ENCODE measurements around the gene HSPA9.

Gene HSPA9

GRCh38 chr5:138563340-138564118, 11.7 kb downstream of the HSPA9 start:
- no peak for DNase-seq (ENCODE audit: low read depth in 2 of 2)

GRCh38 chr5:138560971-138561370, 14.2 kb downstream of the HSPA9 start:
- DNase-seq (ENCODE audit: low read depth in 2 of 2): no peak

GRCh38 chr5:138559937-138560336, 15.3 kb downstream of the HSPA9 start:
- DNase-seq (ENCODE audit: low read depth in 2 of 2): no peak

- DNase-seq (ENCODE audit: low read depth in 2 of 2): no peak
These were observed 17.5 kb downstream of the HSPA9 start for GRCh38 chr5:138557677-138558076.

GRCh38 chr5:138554143-138554542, 21.1 kb downstream of the HSPA9 start:
- DNase-seq (ENCODE audit: low read depth in 2 of 2): no peak

GRCh38 chr5:138553437-138554095, 21.6 kb downstream of the HSPA9 start:
- no peak for DNase-seq (ENCODE audit: low read depth in 2 of 2)

- no peak for DNase-seq (ENCODE audit: low read depth in 2 of 2)
These were observed 22.5 kb downstream of the HSPA9 start for GRCh38 chr5:138552657-138553056.

- DNase-seq (ENCODE audit: low read depth in 2 of 2): no peak
These were observed 25.8 kb downstream of the HSPA9 start for GRCh38 chr5:138549414-138549813.

- no peak for DNase-seq (ENCODE audit: low read depth in 2 of 2)
These were observed 29.2 kb downstream of the HSPA9 start for GRCh38 chr5:138545919-138546562.

- no peak for DNase-seq (ENCODE audit: low read depth in 2 of 2)
These were observed 30.7 kb downstream of the HSPA9 start for GRCh38 chr5:138544181-138545134.

- DNase-seq (ENCODE audit: low read depth in 2 of 2): no peak
These were observed 31.5 kb downstream of the HSPA9 start for GRCh38 chr5:138543730-138544104.

- DNase-seq (ENCODE audit: low read depth in 2 of 2): peak; percentile 97 to 98
These were observed 32.1 kb downstream of the HSPA9 start, which contains the start of gene ETF1 for GRCh38 chr5:138542956-138543729. Gene ETF1, minus strand, starts transcription at chr5:138543236. Its CDS starts 318 bp downstream, at chr5:138542918.

GRCh38 chr5:138542180-138542955, 32.8 kb downstream of the HSPA9 start:
- no peak for DNase-seq (ENCODE audit: low read depth in 2 of 2)

GRCh38 chr5:138541511-138542179, 33.6 kb downstream of the HSPA9 start:
- no peak for DNase-seq (ENCODE audit: low read depth in 2 of 2)

GRCh38 chr5:138539791-138540190, 35.4 kb downstream of the HSPA9 start:
- no peak for DNase-seq (ENCODE audit: low read depth in 2 of 2)

GRCh38 chr5:138538943-138539627, 36.1 kb downstream of the HSPA9 start:
- DNase-seq (ENCODE audit: low read depth in 2 of 2): no peak

GRCh38 chr5:138536665-138537315, 38.4 kb downstream of the HSPA9 start:
- no peak for DNase-seq (ENCODE audit: low read depth in 2 of 2)

- DNase-seq (ENCODE audit: low read depth in 2 of 2): no peak
These were observed 39.0 kb downstream of the HSPA9 start for GRCh38 chr5:138536215-138536614.

All from stimulated activated CD4-positive, alpha-beta T cell treated with anti-CD3 and anti-CD28 coated beads, Interleukin-1b, Interleukin-23, amount 100 ng/mL, for 4 hours (primary cell).